Mucosa of rectum (tissue), 2 donors: Measurements from ENCODE around the gene ASB18.
"Not testable (repeated sequence)": the region's sequence is repeated elsewhere in the genome, so short reads cannot be mapped to it uniquely, and the experiment has no call there.

Source experiments
- H3K27ac ChIP-seq, 2 donors: one replicate each; pipeline ENCODE4 v1.7.0; 2013; ENCODE audit warnings: inconsistent platforms in 2 of 2, low read depth in 2 of 2, low read length in 2 of 2
- H3K27me3 ChIP-seq, 2 donors: one replicate each; pipeline ENCODE4 v1.7.0; 2013; ENCODE audit warnings: low read length in 2 of 2; ENCODE audit not compliant: control insufficient read depth in 2 of 2, insufficient read depth in 2 of 2
- H3K36me3 ChIP-seq, 2 donors: one replicate each; pipeline ENCODE4 v1.7.0; 2013; ENCODE audit warnings: low read length in 2 of 2; ENCODE audit not compliant: control insufficient read depth in 2 of 2, insufficient read depth in 2 of 2
- H3K4me1 ChIP-seq, 2 donors: one replicate each; pipeline ENCODE4 v1.7.0; 2013; ENCODE audit warnings: low read length in 2 of 2, mild to moderate bottlenecking in 1 of 2; ENCODE audit not compliant: control insufficient read depth in 2 of 2, insufficient read depth in 2 of 2
- H3K4me3 ChIP-seq, 2 donors: one replicate each; pipeline ENCODE4 v1.7.0; 2013; ENCODE audit warnings: low read length in 2 of 2
- H3K9ac ChIP-seq, 2 donors: one replicate each; pipeline ENCODE4 v1.7.0; 2013; ENCODE audit warnings: low read length in 2 of 2, low read depth in 1 of 2, mild to moderate bottlenecking in 1 of 2
- H3K9me3 ChIP-seq, 2 donors: one replicate each; pipeline ENCODE4 v1.7.0; 2013; ENCODE audit warnings: low read length in 2 of 2; ENCODE audit not compliant: control insufficient read depth in 2 of 2
- donor health status: healthy.
- donor health status: Normal muscosa, but diverticular disease.

The ASB18 gene

DNA sequence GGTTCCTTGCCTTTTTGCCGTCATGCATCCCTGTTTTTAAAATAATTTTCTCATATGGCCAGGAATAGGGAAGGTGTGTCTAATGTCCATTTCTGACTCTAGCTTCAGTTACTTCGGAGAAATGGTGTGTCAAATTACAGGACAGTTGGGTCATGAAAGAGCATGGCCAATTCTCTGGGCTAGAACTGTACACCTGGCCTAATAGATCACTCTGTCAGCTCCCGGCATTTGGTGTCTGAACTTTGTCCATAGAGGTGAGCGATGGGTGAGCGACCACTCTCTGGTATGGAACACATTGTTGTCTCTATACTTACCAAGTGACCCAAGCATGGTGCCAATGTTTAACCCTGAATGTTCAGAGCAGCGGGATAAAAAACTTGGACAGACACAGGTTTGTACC, 38.3 kb upstream of the ASB18 start:
- no peak overlapping the region for H3K9ac ChIP-seq
- no peak overlapping the region for H3K27ac ChIP-seq
- no peak overlapping the region for H3K4me3 ChIP-seq
- H3K36me3 ChIP-seq = no peaks in the 10 kb centered on the region
- H3K9me3 ChIP-seq = no peaks in the 10 kb centered on the region
- H3K27me3 ChIP-seq = peaks cover 0 to 2% of the 10 kb centered on the region in 2 donors
- H3K4me1 ChIP-seq = no peaks in the 10 kb centered on the region

- no peak overlapping the region for H3K27ac ChIP-seq
- H3K27me3 ChIP-seq = no peaks in the 10 kb centered on the region
- H3K4me3 ChIP-seq = no peak overlapping the region
- no peak overlapping the region for H3K9ac ChIP-seq
- no peaks in the 10 kb centered on the region for H3K4me1 ChIP-seq
- no peaks in the 10 kb centered on the region for H3K36me3 ChIP-seq
- H3K9me3 ChIP-seq = no peaks in the 10 kb centered on the region
These were observed 34.8 kb upstream of the ASB18 start for GRCh38 chr2:236298924-236299475.

- Histone ChIP-seq H3K36me3 (no peaks in the 10 kb centered on the region), H3K27ac (no peak overlapping the region), H3K4me3 (no peak overlapping the region), H3K9me3 (no peaks in the 10 kb centered on the region), H3K27me3 (no peaks in the 10 kb centered on the region), H3K9ac (no peak overlapping the region), H3K4me1 (no peaks in the 10 kb centered on the region)
These were observed 31.3 kb upstream of the ASB18 start for GRCh38 chr2:236295481-236295880.

GRCh38 chr2:236294647-236295046, 30.4 kb upstream of the ASB18 start:
- no peak overlapping the region for H3K4me3 ChIP-seq
- no peaks in the 10 kb centered on the region for H3K27me3 ChIP-seq
- H3K36me3 ChIP-seq = no peaks in the 10 kb centered on the region
- no peaks in the 10 kb centered on the region for H3K4me1 ChIP-seq
- no peaks in the 10 kb centered on the region for H3K9me3 ChIP-seq
- no peak overlapping the region for H3K9ac ChIP-seq
- no peak overlapping the region for H3K27ac ChIP-seq

GRCh38 chr2:236293241-236293810, 29.1 kb upstream of the ASB18 start:
- no peaks in the 10 kb centered on the region for H3K9me3 ChIP-seq
- H3K9ac ChIP-seq = no peak overlapping the region
- H3K36me3 ChIP-seq = no peaks in the 10 kb centered on the region
- no peak overlapping the region for H3K27ac ChIP-seq
- H3K4me1 ChIP-seq = no peaks in the 10 kb centered on the region
- no peak overlapping the region for H3K4me3 ChIP-seq
- no peaks in the 10 kb centered on the region for H3K27me3 ChIP-seq

DNA sequence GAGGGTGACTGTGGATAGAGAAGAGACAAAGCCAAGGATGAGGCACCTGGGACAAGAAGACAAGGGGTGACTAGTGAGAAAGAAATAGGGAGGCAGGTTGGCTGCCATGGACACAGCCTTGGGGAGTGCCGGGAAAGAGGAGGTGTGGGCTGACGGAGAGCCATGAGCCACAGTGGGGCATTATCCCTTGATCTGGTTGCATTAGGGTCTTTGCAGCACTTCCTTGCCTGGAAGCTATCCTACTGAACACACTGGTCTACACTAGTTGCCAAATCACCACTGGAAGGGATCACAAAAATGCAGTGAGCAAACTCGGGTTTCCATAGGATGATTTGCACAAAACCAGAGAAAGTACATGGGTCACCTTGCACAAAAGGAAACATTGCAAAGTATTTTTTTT, 27.7 kb upstream of the ASB18 start:
- Histone ChIP-seq H3K27me3 (no peaks in the 10 kb centered on the region), H3K36me3 (no peaks in the 10 kb centered on the region), H3K4me1 (no peaks in the 10 kb centered on the region), H3K27ac (no peak overlapping the region), H3K9ac (no peak overlapping the region), H3K9me3 (no peaks in the 10 kb centered on the region), H3K4me3 (no peak overlapping the region)

DNA sequence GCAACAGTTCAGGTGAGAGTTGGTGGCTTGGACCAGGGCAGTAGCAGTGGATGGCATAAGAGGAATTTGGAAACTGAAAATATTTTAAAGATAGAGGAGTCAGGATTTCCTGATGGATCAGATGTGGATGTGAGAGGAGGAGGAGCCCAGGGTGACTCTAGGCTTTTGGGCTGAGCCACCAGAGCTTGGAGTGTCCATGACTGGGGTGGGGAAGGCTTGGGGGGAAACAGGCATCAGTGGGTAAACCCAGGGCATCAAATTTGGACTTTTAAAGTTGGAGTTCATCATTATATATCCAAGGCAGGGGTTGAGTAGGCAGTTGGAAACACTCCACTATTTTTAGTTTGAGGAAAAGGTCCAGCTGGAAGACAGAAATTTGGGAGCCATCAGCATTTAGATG, 27.3 kb upstream of the ASB18 start:
- Histone ChIP-seq H3K4me1 (no peaks in the 10 kb centered on the region), H3K9me3 (no peaks in the 10 kb centered on the region), H3K27me3 (no peaks in the 10 kb centered on the region), H3K36me3 (no peaks in the 10 kb centered on the region), H3K9ac (no peak overlapping the region), H3K27ac (no peak overlapping the region), H3K4me3 (no peak overlapping the region)

- no peak overlapping the region for H3K9ac ChIP-seq
- no peak overlapping the region for H3K4me3 ChIP-seq
- no peak overlapping the region for H3K27ac ChIP-seq
- no peaks in the 10 kb centered on the region for H3K4me1 ChIP-seq
- no peaks in the 10 kb centered on the region for H3K27me3 ChIP-seq
- H3K36me3 ChIP-seq = no peaks in the 10 kb centered on the region
- no peaks in the 10 kb centered on the region for H3K9me3 ChIP-seq
These were observed 26.7 kb upstream of the ASB18 start for GRCh38 chr2:236290742-236291425.

DNA sequence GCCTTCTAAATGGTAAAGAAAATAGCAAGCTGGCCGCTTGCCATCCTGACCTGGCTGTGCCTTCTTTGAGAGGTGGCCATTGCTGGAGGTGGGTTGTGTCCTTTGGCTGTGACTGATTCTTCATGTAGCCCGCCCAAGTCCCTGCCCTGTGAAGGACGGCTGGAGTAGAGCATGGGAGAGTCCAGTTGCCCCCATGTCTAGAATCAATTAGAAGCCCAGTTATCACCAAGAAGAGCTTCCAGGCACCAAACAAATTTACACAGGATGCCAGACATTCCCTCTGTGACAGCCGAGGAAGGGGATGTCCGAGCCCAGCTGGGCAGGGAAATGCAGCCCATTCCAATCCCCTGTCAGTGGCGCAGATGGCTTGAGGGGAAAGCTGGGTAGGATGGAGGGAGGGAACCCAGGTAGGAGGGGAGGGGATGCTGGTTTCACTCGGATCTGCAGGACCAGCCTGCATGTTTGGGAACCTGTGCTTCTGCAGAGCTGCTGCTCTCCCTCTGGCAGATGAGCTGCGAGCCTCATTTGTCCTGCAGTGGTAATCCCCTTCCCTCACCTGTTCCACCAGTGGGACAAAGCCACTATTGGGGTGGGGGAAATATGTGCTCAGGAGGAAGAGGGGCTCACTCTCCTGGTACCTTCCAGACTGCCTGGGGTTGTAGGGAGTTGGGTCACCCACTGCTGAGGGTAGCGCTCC, 25.7 kb upstream of the ASB18 start:
- H3K9me3 ChIP-seq = no peaks in the 10 kb centered on the region
- H3K4me1 ChIP-seq = no peaks in the 10 kb centered on the region
- no peak overlapping the region for H3K4me3 ChIP-seq
- no peak overlapping the region for H3K9ac ChIP-seq
- no peaks in the 10 kb centered on the region for H3K36me3 ChIP-seq
- no peaks in the 10 kb centered on the region for H3K27me3 ChIP-seq
- H3K27ac ChIP-seq = no peak overlapping the region

- H3K4me3 ChIP-seq, H3K27me3 ChIP-seq: not testable (repeated sequence)
These were observed 24.2 kb upstream of the ASB18 start for GRCh38 chr2:236288373-236288772.

More at GRCh38 chr2:236288373-236288772, 24.2 kb upstream of the ASB18 start:
- not testable (repeated sequence) for H3K9me3 ChIP-seq, H3K36me3 ChIP-seq, H3K4me1 ChIP-seq, H3K27ac ChIP-seq, H3K9ac ChIP-seq
